ENCODE data around the gene ABCA7.

The ABCA7 gene, protein sequence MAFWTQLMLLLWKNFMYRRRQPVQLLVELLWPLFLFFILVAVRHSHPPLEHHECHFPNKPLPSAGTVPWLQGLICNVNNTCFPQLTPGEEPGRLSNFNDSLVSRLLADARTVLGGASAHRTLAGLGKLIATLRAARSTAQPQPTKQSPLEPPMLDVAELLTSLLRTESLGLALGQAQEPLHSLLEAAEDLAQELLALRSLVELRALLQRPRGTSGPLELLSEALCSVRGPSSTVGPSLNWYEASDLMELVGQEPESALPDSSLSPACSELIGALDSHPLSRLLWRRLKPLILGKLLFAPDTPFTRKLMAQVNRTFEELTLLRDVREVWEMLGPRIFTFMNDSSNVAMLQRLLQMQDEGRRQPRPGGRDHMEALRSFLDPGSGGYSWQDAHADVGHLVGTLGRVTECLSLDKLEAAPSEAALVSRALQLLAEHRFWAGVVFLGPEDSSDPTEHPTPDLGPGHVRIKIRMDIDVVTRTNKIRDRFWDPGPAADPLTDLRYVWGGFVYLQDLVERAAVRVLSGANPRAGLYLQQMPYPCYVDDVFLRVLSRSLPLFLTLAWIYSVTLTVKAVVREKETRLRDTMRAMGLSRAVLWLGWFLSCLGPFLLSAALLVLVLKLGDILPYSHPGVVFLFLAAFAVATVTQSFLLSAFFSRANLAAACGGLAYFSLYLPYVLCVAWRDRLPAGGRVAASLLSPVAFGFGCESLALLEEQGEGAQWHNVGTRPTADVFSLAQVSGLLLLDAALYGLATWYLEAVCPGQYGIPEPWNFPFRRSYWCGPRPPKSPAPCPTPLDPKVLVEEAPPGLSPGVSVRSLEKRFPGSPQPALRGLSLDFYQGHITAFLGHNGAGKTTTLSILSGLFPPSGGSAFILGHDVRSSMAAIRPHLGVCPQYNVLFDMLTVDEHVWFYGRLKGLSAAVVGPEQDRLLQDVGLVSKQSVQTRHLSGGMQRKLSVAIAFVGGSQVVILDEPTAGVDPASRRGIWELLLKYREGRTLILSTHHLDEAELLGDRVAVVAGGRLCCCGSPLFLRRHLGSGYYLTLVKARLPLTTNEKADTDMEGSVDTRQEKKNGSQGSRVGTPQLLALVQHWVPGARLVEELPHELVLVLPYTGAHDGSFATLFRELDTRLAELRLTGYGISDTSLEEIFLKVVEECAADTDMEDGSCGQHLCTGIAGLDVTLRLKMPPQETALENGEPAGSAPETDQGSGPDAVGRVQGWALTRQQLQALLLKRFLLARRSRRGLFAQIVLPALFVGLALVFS (N-terminal part only)

DNA sequence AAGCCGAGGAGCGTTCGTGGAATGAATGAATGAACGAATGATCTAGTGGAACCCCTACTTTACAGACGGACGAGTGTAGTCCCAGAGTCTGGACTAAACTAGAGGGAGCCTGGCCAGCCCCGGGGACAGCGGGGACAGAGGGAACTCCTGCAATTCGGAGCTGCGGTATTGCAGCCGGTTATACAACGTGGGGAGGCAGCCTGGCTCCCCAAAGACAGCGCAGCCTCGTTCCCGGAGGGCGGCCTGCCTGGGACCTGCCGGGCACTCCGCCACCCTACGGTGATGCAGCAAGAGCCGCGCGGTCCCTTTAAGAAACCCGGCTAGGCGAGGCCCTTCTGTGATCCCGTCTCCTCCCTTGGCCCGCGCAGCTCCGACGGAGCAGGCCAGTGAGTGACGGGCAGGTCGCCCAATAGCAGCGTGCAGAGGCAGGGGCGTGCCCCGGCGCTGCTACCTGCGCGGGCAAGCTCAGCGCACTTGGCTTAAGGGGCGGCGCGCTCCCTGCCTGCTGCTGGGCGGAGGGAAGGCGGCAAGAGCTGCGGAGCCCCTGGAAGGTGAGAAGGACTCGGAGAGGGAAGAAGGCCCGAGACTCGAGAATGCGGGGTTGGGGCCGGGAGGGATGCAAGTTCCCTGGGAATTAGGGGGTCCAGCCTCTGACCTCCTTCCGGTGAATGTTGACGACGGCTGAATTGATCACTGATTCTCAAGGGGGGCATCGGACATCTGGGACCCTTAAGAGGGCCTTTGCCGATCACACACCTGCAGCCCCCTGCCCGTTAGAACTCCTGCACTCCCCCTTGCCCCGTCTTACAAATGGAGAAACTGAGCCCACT lies at the start of gene ABCA7:
TSS of gene ABCA7 (plus strand) at position 462 of the 830 bp plus-strand sequence. CDS start 1,255 bp downstream, outside the sequence.
- DNase-seq, result peak; percentile 100

GRCh38 chr19:990119-990571 lies 49.8 kb upstream of the ABCA7 start:
- DNase-seq, result no peak

GRCh38 chr19:990746-991145 lies 49.2 kb upstream of the ABCA7 start:
- DNase-seq, result no peak

DNA sequence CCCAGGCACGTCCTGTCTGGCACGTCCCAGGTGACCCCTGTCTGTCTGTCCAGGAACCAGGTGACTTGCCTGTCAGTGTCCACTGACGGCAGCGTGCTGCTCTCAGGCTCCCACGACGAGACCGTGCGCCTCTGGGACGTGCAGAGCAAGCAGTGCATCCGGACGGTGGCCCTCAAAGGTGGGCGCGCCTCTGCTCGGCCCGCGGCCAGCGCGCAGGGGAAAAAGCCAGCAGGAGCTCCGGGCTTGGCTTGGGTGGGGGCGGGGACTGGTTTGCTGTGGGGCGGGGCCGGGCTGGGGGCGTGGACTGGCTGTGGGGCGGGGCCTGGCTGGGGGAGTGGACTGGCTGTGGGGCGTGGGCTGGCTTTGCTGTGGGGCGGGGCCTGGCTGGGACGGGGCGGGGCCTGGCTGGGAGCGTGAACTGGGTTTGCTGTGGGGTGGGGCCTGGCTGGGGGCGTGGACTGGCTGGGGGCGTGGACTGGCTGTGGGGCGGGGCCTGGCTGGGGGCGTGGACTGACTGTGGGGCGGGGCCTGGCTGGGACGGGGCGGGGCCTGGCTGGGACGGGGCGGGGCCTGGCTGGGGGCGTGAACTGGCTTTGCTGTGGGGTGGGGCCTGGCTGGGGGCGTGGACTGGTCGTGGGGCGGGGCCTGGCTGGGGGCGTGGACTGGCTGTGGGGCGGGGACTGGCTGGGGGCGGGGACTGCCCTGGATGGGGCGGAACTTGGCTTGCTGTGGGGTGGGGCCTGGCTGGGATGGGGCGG lies 48.6 kb upstream of the ABCA7 start:
- peak; percentile 87 for DNase-seq

GRCh38 chr19:991932-992669 lies 47.8 kb upstream of the ABCA7 start:
- no peak for DNase-seq

DNA sequence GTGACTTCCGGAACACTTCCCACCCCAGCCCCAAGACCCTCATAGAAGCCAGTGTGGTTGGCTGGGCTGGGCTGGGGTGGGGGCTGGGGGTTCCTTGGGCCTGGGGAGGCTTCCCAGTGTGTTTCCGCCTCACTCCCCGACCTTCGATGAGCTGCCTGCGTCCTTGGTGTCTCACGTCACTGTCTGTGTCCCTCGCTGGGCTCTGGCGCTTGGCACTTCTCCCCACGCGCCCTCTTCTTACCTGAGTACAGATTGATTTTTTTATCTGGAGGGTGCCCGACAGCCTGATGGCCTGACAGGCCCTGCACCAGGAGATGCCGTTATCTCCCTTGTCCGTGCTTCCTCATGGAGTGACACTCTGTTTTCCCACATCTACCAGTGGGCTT lies 47.2 kb upstream of the ABCA7 start:
- DNase-seq, result no peak

GRCh38 chr19:993361-993830 lies 46.5 kb upstream of the ABCA7 start:
- no peak for DNase-seq

DNA sequence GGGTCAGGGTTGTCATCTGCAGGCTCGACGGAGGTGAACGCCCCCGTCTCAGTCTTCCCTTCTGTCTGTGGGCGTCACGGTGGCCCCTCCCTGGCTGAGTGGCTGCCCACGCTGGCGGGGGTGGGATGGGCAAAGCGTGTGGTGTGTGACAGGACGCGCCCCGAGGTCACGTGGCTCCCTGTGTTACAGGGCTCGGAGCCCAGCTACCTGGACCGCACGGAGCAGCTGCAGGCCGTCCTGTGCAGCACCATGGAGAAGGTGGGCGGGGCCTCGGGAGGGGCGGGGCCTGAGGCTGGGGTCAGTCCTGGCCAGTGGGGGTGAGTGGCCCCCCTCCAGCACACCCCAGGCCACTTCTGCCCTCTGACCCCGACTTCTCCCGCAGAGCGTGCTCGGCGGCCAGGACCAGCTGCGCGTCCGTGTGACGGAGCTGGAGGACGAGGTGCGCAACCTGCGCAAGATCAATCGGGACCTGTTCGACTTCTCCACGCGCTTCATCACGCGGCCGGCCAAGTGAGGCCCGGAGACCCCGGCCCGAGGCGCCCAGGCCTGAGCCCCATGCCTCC lies 46.0 kb upstream of the ABCA7 start:
- DNase-seq, result no peak

DNA sequence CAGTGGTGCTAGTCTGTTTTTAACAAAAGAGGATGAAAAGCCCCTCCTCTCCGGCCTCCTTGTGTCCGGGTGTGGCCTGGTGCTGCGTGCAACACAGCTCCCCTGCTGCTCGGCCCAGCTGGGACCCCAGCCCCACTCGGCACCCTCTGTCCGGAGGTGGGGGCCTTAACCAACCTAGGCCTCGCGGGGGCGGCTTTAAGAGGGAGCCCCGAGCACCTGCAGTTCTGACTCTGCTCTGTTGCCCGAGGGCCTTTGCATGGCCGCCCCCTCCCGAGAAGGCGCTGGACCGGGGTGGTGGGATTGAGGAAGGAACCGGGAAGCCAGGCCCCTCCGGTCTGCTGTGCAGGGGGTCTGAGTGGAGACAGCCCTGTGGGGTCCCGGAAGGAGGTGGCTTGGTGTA lies 45.4 kb upstream of the ABCA7 start:
- DNase-seq, result no peak

DNA sequence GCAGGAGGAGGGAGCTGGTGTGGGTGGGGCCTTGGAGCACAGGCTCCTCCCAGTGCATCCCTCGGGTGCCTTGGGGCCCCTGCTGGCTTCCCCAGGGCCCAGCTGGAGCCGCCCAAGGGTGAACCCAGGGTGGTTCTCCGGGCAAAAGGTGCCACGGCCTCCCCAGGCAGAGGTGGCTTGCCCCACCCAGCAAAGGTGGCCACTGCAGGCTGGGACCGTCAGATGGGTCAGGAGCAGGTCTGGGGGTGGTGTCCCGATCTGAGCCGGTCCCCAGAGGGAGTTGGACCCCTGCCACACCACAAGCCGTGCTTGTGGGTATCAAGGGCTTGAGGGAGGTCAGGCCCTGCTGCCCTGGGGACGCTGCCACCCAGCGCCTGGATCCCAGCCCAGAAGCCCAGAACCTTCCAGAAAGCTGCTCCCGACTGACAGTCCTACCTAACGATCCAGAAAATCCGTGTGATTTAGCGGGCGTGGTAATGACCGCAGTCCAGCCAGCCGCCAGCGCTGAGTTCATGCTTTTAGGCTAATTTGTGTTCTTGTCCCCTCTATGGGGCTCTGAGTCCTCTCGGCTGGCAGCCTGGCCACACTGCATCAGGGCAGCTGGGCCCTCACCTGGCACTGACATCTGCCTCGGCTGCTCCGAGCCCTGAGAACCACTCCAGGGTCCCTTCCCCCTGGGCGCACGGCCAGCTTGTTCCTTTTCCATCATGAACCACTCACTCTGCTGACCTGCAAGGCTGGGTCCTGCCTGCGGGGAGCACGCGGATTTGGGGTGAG lies 44.7 kb upstream of the ABCA7 start:
- no peak for DNase-seq

DNA sequence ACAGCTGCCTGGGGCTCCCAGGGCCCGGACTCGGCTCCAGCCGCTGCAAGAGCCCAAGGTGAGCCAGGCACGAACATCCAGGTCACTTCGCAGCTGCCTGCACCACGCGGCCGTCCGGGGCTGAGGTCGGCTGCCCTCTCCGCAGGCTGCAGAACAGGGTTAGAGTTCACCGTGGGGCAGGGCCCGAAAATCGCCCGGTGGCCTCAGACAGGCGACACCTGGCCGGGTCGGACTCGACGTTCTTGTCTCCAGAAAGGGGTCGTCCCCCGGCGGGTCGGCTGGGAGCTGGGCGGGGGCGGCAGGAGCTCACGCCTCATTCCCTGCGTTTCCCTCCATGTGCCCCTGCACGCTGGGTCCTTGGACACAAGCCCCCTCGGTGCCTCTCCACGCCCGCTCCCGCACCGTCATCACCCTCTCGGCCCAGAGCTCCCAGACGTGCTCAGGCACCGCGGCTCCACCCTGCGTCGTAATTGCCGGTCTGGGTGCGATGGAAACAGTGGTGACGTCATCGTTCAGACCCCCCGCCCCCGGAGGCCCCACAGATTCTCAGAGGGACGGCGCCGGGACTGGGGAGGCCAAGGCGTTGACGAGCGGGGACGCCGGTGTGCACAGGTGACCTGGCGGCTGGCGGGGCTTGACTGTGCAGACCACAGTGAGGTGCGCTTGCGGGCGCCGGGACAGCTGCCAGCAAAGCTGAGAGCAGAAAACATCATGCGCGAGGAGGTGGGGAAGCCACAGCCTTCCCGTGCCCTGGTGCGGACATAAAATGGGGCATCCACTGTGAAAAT lies 43.7 kb upstream of the ABCA7 start:
- DNase-seq, result peak; percentile 76

GRCh38 chr19:998064-998463 lies 41.8 kb upstream of the ABCA7 start:
- DNase-seq, result no peak

DNA sequence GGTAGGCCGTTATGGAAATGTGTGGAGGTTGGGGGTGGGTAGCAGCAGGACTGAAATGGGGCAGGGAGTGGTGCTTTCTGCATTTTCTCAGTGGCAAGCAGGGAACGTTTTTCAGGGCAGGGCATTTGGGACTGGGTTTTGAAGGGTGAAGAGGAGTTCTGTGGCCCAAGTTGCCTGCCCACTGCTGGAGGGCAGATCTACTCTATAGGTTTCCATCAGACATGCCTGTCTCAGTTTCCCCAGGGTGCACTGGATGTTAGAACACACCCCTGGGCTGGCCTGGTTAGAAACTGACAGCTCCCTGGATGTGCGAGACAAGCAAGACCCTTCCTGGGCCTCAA lies 40.6 kb upstream of the ABCA7 start:
- DNase-seq, result no peak

GRCh38 chr19:1000095-1000494 lies 39.8 kb upstream of the ABCA7 start, which contains the start of gene GRIN3B:
GRIN3B (plus strand) TSS chr19:1000419; CDS start chr19:1000438, 19 bp downstream.
- DNase-seq, result peak; percentile 81

DNA sequence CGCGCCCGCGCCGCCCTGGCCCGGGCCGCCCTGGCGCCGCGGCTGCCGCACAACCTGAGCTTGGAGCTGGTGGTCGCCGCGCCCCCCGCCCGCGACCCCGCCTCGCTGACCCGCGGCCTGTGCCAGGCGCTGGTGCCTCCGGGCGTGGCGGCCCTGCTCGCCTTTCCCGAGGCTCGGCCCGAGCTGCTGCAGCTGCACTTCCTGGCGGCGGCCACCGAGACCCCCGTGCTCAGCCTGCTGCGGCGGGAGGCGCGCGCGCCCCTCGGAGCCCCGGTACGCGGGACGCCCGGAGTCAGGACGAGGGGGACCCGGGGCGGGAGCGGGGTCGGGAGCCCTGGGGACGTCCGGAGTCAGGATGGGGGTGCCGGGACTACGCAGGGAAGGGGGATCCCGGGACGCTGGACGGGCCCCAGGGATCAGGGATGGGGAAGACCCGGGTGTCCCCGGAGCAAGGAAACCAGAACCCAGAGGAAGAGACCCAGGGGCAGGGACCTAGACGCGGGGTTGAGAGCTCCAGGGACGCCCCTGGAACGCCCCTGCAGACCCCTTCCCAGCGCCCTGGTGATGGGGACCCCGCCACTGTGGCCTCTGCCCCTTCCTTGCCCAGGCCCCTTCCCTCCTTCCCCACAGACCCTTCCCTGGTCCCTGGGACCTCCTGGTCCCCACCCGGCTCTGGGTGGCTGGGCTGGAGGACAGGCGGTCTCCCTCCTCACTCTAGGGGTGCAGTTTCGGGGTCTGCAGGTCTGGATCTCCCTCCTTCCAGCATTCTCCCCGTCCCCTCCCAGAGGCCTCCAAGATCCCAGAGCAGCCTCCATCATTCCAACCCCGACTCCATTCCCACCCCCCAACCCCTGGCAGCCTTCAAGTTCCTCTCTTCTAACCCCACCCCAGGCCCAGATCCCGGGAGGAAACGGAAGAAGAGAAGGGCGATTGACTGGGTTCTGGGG lies 39.0 kb upstream of the ABCA7 start:
- no peak for DNase-seq

DNA sequence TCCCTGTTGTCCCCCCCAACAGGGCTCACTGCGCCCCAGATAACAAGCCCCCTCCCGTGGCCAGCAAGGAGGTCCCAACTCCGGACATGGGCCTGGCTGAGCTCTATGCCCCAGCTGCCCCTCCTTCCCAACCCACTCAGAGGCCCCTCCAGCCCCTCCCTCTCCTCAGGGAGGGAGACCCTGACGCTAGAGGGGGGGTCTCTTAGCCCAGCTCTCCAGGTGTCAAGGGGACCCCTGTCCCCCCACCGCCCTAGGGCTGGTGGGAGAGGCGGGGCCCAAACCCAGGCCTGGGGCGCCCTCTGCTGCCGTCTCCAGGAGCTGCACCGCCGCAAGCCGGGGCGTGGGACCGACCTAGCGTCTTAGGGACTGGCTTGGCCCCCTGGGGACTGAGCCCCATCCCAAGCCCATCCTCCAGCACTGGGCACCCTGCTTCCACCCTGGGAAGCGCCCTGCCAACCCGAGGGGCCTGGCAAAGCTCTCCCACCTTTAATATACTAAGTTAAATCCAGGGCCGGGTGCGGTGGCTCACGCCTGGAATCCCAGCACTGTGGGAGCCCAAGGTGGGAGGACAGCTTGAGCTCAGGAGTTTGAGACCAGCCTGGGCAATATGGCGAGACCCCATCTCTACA lies 38.3 kb upstream of the ABCA7 start:
- DNase-seq, result peak; percentile 89

DNA sequence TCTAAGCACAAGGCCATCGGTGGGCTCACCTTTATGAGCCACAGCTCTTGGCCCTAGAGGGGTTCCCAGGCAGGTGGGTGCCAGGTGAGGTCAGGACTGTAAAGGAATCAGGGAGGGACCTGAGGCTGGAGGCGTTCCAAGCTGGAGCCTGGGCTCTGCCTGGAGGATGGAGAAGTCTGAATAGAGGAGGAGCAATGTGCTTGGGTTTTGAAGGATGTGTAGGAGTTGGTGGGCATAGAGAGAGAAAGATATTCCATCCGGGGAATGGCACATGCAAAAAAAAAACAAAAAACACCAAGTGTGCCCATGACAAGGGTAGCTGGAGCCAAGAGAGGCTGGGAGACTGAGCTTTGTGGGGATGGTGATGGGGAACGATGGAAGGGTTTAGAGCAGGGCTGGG lies 37.3 kb upstream of the ABCA7 start:
- no peak for DNase-seq
